ENCODE measurements around the gene MRGPRG. TPM values are rescaled to one million over a fixed set of nuclear protein-coding genes. Genes with fewer than 3 reads are reported as not detected.
A peak's percentile ranks its signal among the peaks of the same experiment; 100 is the strongest.

MRGPRG gene
- total RNA-seq, 1 experiment from 2014 or later = not detected

- no peak for TF ChIP-seq GRHL2 (CRISPR knock-in tag; IDR thresholded peaks at IDR 0.05; ENCODE audit: insufficient replicate concordance, severe bottlenecking)
Measured at GRCh38 chr11:3234846-3235245, 16.2 kb upstream of the MRGPRG start (continued).

- ChIA-PET CTCF (interaction anchor here (1.4 to 2.1 kb wide), 2 partner anchors 9 to 141 kb away, joined by 5 to 7 read pairs; no protein-coding TSS in a partner anchor), POLR2A (no interaction called here)
- Mint-ChIP-seq H3K36me3 (no peaks in the 10 kb centered on the region), H3K4me3 (no peak overlapping the region), H3K27ac (no peak overlapping the region), H3K27me3 (ENCODE audit: low read depth) (peaks cover 11% of the 10 kb centered on the region), H3K9me3 (no peaks in the 10 kb centered on the region), H3K4me1 (peaks cover 12% of the 10 kb centered on the region)
- DNase-seq (ENCODE audit: low spot score) (no peak), ATAC-seq (no peak)
- TF ChIP-seq ATF3 (CRISPR knock-in tag; conservative IDR thresholded peaks at IDR 0.05) = no peak
- TF ChIP-seq NFATC4 (CRISPR knock-in tag; IDR thresholded peaks at IDR 0.05) = no peak
- no peak for TF ChIP-seq NFE2L1 (CRISPR knock-in tag; IDR thresholded peaks at IDR 0.05)
- no peak for TF ChIP-seq ATF2 (CRISPR knock-in tag; IDR thresholded peaks at IDR 0.05; ENCODE audit: borderline replicate concordance, low read depth)
- no peak for TF ChIP-seq ZNF232 (CRISPR knock-in tag; IDR thresholded peaks at IDR 0.05)
- no peak for TF ChIP-seq TEAD4 (CRISPR knock-in tag; IDR thresholded peaks at IDR 0.05)
Measured at GRCh38 chr11:3232956-3233355, 14.3 kb upstream of the MRGPRG start.

GRCh38 chr11:3231851-3232744 lies 13.5 kb upstream of the MRGPRG start, which contains the start of gene MRGPRE:
MRGPRE (minus strand) TSS chr11:3232417; CDS start chr11:3228799, 3,618 bp downstream.
- ATAC-seq (peak; percentile 38), DNase-seq (ENCODE audit: low spot score) (peak; percentile 18)
- peaks cover 6% of the 10 kb centered on the region for H3K4me1 Mint-ChIP-seq
- H3K36me3 Mint-ChIP-seq = no peaks in the 10 kb centered on the region
- peak within 1 kb of the TSS; percentile 53; the same call in 1 of the 2 replicates for H3K27ac Mint-ChIP-seq
- H3K9me3 Mint-ChIP-seq = no peaks in the 10 kb centered on the region
- H3K27me3 Mint-ChIP-seq (ENCODE audit: low read depth) = peaks cover 11% of the 10 kb centered on the region
- TF ChIP-seq RORB (CRISPR knock-in tag; IDR thresholded peaks at IDR 0.05) (no peak), IRF2 (CRISPR knock-in tag; IDR thresholded peaks at IDR 0.05; ENCODE audit: borderline replicate concordance, low read depth) (no peak), PREB (CRISPR knock-in tag; IDR thresholded peaks at IDR 0.05; ENCODE audit: borderline replicate concordance) (no peak), GTF2I (CRISPR knock-in tag; conservative IDR thresholded peaks at IDR 0.05) (no peak), NFATC4 (CRISPR knock-in tag; IDR thresholded peaks at IDR 0.05) (no peak)
- CTCF ChIA-PET = interaction anchor here (1.4 to 2.1 kb wide), 2 partner anchors 8 to 140 kb away, joined by 5 to 7 read pairs; no protein-coding TSS in a partner anchor
- POLR2A ChIA-PET = no interaction called here
- no peak within 1 kb of the TSS for H3K4me3 Mint-ChIP-seq

- 0 out of 2 replicates have a peak, but pooled peaks cover 5% of the 10 kb centered on the region for H3K4me1 Mint-ChIP-seq
- DNase-seq (ENCODE audit: low spot score) (no peak), ATAC-seq (no peak)
- no peak overlapping the region for H3K4me3 Mint-ChIP-seq
- H3K27me3 Mint-ChIP-seq (ENCODE audit: low read depth) = peaks cover 11% of the 10 kb centered on the region
- POLR2A ChIA-PET = no interaction called here
- no peak overlapping the region for H3K27ac Mint-ChIP-seq
- H3K36me3 Mint-ChIP-seq = no peaks in the 10 kb centered on the region
- no peaks in the 10 kb centered on the region for H3K9me3 Mint-ChIP-seq
- TF ChIP-seq PRRX2 (CRISPR knock-in tag; IDR thresholded peaks at IDR 0.05) (no peak), ZNF532 (CRISPR knock-in tag; IDR thresholded peaks at IDR 0.05; ENCODE audit: borderline replicate concordance) (no peak), JAZF1 (CRISPR knock-in tag; IDR thresholded peaks at IDR 0.05) (no peak), CREM (CRISPR knock-in tag; IDR thresholded peaks at IDR 0.05) (no peak), IRF2 (CRISPR knock-in tag; IDR thresholded peaks at IDR 0.05; ENCODE audit: borderline replicate concordance, low read depth) (no peak)
- CTCF ChIA-PET = interaction anchor here (1.4 to 2.1 kb wide), 2 partner anchors 8 to 140 kb away, joined by 5 to 7 read pairs; no protein-coding TSS in a partner anchor
Measured at GRCh38 chr11:3231550-3231850, 12.9 kb upstream of the MRGPRG start.
